CD4-positive, alpha-beta T cell treated with Interleukin-4 for 1 hour (primary cell): ENCODE results near the gene ZNF469.

ENCODE experiments used
- DNase-seq, 2 donors: peaks; one replicate each; pipeline ENCODE4 v3.0.0-alpha.2; 2020 to 2022

ZNF469 gene, protein sequence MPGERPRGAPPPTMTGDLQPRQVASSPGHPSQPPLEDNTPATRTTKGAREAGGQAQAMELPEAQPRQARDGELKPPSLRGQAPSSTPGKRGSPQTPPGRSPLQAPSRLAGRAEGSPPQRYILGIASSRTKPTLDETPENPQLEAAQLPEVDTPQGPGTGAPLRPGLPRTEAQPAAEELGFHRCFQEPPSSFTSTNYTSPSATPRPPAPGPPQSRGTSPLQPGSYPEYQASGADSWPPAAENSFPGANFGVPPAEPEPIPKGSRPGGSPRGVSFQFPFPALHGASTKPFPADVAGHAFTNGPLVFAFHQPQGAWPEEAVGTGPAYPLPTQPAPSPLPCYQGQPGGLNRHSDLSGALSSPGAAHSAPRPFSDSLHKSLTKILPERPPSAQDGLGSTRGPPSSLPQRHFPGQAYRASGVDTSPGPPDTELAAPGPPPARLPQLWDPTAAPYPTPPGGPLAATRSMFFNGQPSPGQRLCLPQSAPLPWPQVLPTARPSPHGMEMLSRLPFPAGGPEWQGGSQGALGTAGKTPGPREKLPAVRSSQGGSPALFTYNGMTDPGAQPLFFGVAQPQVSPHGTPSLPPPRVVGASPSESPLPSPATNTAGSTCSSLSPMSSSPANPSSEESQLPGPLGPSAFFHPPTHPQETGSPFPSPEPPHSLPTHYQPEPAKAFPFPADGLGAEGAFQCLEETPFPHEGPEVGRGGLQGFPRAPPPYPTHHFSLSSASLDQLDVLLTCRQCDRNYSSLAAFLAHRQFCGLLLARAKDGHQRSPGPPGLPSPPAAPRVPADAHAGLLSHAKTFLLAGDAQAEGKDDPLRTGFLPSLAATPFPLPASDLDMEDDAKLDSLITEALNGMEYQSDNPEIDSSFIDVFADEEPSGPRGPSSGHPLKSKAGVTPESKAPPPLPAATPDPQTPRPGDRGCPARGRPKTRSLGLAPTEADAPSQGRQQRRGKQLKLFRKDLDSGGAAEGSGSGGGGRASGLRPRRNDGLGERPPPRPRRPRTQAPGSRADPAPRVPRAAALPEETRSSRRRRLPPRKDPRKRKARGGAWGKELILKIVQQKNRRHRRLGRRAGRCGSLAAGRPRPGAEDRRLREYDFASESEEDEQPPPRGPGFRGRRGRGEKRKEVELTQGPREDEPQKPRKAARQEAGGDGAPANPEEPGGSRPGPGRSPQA (N-terminal part only)

DNA sequence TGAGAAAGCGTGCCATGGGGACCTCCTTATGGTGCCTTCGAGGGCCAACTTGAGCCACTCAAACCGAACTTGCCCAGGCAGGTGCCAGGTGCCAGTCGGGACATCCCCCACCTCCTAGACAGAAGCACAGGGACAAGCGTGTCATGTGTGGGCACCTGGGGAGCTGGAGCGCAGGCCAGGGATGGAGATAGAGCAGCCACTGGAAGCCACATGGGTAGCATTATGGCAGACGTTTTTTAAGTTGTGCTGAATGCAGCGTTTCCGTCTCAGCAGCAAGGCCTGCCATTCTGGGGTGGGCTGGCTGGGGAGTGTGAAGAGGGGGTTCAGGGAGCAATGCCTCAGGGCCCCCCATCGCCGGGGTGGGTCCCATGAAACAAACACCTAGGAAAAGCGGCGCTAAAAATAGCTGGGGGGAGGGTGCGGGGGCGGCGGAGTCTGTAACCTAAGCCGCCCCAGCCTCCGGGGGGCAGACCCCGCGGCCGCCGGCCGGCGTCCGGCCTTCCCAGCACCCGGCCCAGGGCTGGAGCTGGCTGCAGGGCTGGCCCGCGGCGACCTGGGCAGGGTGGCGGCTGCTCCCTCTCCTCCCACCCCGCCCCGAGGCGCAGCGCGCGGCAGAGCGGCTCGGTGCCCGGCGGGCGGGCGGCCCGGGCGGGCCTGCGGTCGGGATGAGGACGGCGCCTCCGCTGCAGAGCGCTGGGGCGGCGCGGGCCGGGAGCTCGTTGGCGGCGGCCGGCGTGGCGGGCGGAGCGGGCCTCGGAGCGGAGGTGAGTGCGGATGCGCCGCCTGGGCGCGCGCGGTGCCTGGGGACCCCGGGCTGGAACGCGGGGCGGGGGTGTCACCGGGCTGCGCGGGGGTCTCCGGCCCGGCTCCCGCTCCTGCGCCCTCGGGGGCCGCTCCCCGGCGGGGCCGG is at the start of gene ZNF469:
Gene ZNF469, plus strand, starts transcription at position 469 of the 910 bp plus-strand sequence. CDS start 44,512 bp downstream, outside the sequence.
- no peak for DNase-seq

DNA sequence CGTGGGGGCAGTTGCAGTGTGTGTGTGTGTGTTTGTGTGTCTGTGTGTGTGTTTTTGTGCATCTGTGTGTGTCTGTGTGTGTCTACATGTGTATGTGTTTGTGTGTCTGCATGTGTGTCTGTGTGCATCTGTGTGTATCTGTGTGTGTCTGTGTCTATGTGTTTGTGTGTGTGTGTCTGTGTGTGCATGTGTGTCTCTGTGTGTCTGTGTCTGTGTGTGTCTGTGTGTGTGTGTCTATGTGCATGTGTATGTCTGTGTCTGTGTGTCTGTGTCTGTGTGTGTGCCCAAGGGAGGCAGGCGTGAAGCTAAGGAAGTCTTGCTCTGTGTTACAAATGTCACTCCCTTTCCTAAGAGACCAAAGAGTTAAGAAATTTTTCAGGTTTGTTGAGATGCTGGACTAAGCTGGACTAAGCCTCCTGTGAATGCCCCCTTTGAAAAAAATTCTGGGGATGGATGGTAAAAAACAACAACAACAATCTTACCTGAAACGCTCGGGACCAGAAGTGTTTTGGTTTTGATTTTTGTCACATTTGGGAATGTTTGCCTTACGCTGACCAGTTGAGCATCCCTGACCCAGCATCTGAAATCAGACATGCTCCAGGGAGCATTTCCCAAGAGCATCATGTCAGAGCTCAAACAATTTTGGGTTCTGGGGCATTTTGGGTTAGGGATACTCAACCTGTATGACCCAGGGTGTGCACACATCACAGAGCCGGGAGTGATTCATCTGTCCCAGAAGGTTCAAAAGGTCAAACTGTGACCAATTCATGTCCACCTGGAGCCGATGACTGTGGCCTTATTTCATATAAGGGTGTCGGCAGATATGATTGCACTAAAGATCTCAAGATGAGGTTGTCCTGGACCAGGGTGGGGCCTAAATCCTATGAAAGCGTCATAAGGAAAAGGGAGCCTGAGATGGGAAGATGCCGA is 48.6 kb upstream of the ZNF469 start:
- no peak for DNase-seq

DNA sequence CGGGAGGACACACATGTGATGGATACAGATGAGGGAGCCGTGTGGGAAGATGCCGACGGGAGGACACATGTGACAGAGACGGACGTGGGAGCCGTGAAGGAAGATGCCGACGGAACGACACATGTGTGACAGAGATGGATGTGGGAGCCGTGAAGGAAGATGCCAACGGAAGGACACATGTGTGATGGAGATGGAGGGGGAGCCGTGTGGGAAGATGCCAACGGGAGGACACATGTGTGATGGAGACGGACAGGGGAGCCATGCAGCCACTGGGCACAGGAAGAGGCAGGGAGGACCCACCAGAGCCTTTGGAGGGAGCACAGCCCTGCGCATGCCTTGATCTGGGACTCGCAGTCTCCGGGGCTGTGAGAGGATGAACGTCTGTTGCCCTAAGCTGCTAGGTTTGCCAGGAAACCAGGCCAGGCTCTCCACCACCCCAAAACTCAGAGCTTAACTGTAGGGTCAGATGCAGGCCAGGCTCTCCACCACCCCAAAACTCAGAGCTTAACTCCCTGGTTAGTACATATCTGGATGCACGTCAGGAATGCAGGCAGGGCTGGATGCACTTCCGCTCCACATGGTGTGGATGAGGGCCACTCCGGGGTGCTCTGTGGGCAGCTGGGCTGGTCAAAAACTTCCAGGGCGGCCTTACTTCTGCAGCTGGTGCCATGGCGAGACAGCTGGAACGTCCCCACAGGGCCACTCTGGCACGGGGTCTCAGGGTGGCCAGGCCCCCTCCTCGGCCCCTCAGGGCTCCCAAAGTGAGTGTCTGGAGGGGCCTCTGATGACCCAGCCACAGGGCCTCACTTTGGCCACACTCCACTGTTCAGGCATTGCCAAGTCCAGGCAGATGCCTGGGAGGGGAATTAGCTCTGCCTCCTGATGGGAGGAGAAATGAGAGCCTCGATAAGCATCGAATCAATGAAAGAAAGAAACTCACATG is 47.7 kb upstream of the ZNF469 start:
- DNase-seq: no peak

DNA sequence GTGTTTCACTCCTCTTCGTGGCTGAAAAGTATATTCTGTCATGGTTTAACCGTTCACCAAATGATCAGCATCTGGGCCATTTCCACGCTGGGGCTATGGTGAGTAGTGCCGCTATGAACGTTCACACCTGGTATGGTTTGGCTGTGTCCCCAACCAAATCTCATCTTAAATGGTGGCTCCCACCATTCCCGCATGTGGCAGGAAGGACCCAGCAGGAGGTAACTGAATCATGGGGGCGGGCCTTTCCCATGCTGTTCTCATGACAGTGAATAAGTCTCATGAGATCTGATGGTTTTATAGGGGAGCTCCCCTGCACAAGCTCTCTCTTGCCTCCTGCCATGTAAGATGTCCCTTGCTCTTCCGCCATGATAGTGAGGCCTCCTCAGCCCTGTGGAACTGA is 45.7 kb upstream of the ZNF469 start:
- DNase-seq: no peak

DNA sequence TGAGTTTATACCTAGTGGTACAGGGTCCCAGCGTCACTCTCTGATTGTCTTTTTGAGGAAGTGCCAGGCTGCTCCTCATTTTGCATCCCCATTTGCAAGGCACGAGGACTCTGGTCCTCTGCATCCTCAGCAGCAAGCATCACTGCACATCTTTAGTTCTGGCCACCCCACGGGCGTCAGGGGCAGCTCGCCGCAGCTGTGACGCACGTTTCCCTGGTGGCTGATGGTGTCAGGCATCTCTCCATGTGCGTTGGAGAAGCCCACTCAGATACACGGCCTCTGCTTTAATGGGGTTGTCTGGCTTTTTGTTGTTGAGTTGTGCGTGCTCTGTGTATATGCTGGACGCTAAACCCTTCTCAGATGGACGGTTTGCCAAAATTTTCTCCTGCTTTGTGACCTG is 45.2 kb upstream of the ZNF469 start:
- DNase-seq: no peak

DNA sequence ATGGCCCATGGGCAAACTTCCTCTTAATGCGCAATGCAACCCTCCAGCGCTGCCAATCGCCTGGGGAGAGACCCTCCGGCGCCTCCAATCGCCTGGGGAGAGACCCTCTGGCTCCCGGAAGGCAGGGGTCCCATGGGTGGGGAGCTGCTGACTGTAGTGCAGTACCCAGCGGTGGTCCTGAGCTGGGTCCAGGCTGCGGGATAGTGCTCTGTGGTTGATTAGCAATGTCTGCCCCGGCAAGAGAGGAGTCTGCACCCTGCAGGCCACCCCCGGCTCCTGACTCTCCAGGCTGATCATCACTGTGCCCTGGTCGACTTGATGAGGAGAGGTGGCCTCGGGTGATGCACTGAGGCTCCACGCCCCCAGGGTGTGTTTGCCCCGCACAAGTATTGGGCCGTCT is 44.6 kb upstream of the ZNF469 start:
- no peak for DNase-seq

DNA sequence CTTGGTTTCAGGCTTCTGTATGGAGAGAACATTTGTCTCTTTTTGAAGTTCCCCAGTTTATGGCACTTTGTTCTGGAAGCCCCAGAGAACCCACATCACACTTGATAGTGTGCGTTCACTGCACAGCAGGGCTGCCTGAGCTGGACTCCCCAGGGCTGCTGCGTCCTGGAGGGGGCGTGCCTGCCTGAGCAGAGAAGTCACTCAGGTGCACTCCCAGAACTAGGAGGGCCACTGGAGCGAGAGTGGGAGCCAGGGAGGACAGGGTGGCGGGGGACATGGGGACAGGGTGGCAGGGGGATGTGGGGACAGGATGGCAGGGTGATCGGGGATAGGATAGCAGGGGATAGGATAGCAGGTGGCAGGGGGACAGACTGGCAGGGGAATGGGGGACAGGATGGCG is 43.9 kb upstream of the ZNF469 start:
- no peak for DNase-seq

DNA sequence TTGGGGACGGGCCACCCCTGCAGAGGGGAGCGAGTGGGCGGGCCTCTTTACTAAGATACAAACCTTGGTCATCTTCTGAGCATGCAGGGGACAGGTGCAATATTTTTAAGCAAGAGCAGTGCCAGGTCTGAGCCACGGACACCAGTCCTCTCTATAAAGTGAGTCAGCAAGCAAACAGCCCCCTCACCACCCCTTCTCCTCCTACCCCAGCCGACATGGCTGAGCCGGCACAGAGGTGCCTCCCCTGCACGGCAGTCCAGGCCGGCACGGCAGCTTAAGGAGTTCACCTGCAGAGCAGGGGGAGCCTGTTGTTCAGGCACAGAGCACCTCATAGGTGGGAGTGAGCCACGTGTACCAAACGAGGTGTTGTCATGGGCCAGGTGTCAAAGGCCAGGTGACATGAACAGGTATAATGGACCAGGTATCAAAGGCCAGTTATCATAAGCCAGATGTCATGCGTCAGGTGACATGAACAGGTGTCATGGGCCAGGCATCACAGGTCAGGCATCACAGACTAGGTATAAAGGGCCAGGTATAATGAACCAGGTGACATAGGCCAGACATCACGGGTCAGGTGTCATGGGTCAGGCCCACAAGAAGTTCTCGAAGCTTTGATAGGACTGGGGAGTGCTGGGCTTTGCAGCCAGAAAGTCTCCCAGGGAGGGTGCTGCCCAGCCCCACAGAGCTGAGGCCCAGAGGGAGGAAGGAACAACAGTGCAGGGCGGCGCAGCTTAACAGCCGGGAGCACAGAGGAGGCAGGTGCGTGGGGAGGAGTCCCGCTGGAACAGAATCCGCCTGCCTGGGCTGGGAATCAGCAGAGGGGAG is 42.6 kb upstream of the ZNF469 start:
- DNase-seq: no peak

DNA sequence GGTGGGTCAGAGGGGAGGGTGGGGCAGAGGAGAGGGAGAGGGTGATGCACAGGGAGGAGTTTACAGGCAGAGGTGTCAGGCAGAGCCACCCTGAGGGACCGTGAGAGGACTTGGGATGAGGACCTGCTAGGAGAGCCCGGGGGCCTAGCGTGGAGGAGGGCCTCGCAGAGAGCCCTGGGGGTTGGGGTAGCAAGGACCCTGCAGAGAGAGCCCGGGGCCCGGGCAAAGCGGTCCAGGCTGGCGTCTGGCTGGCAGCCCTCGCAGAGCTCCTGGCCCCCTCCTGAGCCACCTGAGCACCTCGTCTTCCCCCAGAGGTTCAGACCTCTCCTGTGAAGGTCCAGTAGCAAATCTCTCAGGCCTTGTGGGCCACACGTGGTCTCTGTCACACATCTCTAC is 42.0 kb upstream of the ZNF469 start:
- DNase-seq: no peak

DNA sequence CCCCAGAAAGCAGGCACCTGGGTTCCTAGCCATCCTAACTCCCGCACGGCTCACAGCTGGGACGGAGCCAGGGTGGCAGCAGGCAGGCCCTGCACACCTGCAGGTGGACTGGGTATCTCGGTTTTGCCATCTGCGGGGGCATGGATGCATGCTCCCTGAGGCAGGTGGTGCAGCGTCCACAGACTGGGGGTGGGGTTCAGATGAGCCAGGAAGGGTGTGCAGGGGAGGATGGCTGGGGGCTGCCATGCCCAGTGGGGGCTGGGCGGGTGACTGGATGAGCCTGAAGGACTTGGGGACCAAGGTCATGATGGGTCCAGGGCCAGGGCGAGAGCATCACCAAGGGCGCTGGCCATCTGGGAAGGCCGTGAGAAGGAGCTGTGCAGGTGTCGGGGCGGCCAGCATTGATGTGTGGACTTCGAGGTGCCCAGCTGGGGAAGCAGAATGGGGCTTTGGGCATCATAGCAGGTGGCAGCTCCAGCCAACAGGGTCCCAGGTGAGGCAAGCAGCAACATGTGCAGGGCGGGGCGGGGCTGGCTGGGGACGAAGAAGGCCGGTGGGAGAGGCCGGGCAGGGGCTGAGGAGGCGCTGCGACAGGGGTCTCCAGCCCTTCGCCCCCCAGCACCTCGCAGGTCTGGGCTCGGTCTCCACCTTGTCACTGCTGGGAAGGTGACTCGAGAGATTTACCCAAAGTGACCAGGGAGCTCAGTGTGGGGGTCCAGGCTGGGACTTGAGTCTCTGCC is 41.0 kb upstream of the ZNF469 start:
- no peak for DNase-seq

DNA sequence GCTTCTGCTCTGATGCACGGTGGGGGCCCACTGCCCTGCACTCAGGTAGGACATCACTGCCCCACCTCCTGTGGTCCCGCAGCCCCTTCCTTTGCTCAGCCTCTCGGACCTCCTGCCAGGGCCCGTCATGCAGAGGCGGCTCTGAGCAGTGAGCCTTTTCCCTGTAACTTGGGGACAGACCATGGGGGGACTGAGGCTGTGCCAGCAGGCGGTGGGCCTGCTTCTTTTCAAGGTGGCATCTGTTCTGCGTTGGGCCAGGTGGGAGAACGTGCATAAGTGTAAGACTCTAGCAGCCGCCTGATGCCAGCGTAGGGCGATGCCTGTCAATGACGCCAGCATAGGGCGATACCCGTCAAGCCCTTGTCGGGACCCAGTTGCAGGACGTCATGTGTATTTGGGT is 40.3 kb upstream of the ZNF469 start:
- no peak for DNase-seq

DNA sequence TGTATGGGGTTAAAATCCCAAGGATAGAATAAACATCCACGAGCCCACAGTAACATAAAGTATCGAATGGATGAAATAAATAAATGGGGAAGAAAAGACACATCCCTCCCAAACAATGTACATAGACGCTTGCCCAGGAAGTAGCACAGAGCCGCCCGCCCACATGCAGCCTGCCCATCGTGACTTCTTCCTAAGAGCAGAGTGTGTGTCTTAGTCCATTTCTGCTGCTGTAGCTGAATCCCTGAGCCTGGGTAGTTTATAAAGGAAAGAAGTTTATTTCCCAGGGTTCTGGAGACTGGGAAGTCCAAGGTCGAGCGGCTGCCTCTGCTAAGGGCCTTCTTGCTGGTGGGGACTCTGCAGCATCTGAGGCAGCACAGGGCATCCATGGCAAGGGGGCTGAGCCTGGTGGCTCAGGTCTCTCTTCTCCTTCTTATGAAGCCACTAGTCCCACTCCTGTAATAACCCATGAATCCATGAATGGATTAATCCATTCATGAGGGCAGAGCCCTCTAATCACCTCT is 39.4 kb upstream of the ZNF469 start:
- DNase-seq: no peak

DNA sequence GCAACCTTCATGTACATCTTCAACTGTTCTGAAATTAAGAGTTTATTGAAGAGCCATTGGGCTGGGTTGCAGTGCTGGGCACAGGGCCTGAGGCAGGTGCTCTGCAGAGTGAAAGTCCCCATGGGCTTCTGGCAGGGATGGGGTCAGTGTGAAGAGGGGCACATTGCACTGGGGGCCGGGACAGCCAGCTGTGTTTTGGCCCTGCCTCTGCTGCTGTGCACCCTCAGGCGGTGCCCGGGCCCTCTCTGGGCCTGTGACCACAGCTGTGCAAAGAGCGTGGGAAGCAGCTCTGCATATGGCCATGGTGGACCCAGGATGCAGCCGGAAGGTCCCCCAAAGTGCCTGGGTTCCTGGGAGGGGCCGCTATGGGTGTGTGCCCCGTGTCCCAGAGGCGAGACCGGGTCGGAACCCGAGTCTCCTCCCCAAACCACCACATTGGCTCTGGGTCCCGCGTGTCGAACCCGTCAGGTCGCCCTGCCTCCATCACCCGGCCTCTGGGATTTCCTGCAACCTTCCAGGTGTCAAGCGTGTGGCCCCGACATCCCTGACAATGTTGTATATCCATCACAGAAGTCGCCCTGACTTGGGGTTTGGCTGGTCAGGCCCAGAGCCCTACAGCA is 38.2 kb upstream of the ZNF469 start:
- DNase-seq: no peak

DNA sequence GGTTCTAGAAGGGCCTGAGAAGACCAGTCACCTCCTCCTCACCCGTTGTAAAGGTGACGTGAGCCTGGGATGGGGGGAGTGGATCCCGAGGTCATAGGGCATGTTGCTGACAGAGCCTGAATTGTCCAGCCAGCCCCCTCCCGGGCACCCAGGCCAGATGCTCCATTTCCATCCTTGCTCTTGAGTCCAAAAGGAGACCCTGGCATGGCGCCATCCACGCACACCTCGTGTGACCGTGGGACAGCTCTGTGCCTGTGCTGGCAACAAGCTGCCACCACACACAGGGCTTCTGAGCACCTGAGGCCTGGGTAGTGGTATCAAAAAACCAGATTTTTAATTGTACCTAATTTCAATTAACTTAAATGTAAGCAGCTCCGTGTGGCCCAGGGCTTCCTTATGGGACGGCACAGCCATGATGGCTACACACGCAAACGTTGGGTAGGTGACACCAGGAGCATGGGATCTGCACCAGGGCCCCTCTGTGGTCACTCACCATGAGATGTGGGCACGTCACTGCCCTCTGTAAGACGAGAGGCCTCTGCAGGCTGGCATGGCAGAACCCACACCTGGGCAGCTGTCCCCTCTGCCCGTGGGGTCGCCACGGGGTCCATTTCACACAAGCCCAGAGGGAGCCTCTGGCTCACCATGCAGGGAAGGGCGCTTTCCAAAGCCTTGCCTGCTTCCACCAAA is 37.6 kb upstream of the ZNF469 start:
- no peak for DNase-seq

DNA sequence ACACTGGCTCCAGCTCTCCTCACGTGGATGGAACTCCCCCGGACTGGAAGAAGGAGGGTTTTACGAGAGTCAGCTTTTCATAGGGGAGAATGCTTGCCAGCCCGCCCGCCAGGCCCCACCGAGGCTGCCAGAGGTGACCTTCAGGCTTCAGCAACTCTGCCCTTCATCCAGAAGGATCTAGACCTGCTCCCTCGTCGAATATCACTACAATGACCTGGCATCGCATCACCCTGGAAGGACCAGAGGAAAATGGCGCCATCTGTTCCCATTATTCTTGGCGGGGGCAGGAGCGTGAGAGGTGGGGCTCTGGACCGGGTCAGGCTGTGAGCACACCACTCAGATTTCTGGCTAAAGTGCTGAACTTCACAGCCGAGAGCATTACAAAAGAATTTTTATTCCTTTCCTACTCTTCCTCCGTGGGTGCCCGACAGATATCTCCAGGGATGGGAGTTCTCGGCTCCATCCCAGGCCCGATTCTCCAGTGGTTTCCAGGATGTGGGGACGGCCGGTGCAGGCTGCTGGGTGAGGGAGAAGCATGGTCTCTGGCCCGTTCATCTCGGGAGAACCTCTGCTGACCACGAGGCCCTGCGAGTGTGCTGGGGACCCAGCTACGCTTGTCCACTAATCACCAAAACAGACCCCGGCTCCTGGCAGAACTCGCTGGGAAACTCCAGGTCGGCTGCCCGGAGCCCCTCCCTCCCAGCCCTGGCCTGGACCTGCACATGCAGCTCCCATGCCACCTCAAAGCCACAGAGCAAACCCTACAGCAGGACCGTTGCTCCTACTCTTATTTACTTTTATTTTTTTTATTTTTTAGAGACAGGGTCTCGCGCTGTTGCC is 36.8 kb upstream of the ZNF469 start:
- DNase-seq: no peak
